Breast epithelium (tissue), 3 donors: Measurements from ENCODE around the gene SLC66A2.

ENCODE experiments used
- CTCF ChIP-seq, 3 donors: fragments of 450-650 bp; IDR thresholded peaks; one replicate each; pipeline ENCODE4 v1.5.1; 2016 to 2017; ENCODE audit warnings: antibody characterized with exemption in 3 of 3, mild to moderate bottlenecking in 3 of 3, moderate library complexity in 3 of 3
- POLR2A ChIP-seq: fragments of 450-650 bp; IDR thresholded peaks from one replicate; pipeline ENCODE4 v1.6.1; 2016; ENCODE audit warnings: antibody characterized with exemption, mild to moderate bottlenecking, moderate library complexity

GRCh38 chr18:79911344-79912270, 39.8 kb downstream of the SLC66A2 start:
- no peak for TF ChIP-seq CTCF (IDR thresholded peaks at IDR 0.05)
- no peak for TF ChIP-seq POLR2A
